Spleen (tissue), 11 donors: ENCODE measurements around the gene EDNRA. TPM values are rescaled to one million over a fixed set of nuclear protein-coding genes. Genes with fewer than 3 reads are reported as not detected.

Experiments
- DNase-seq: peaks from one replicate; pipeline ENCODE4 v3.0.0-alpha.2; 2020
- H3K27ac ChIP-seq, 8 donors: fragments of 200-600 bp; sonication (generic) in 7 of 8; 1 replicate in 4 of 8; 2 replicates in 4 of 8; pipeline versions ENCODE4 v1.5.0 to v1.8.0; 2016 to 2021; ENCODE audit warnings: inconsistent platforms in 4 of 8, mild to moderate bottlenecking in 4 of 8, moderate library complexity in 1 of 8
- H3K27me3 ChIP-seq, 7 donors: fragments of 200-600 bp; sonication (generic) in 6 of 7; replicated peaks in 1 of 7; 1 replicate in 4 of 7; 2 replicates in 3 of 7; pipeline versions ENCODE4 v1.5.0 to v1.8.0; 2016 to 2021; ENCODE audit warnings: inconsistent platforms in 3 of 7, mild to moderate bottlenecking in 1 of 7
- H3K36me3 ChIP-seq, 6 donors: fragments of 200-600 bp; sonication (generic) in 5 of 6; 1 replicate in 4 of 6; 2 replicates in 2 of 6; pipeline versions ENCODE4 v1.5.0 to v1.8.0; 2016 to 2021; ENCODE audit warnings: inconsistent platforms in 2 of 6
- H3K4me1 ChIP-seq, 6 donors: fragments of 200-600 bp; sonication (generic) in 5 of 6; 1 replicate in 3 of 6; 2 replicates in 3 of 6; pipeline versions ENCODE4 v1.5.0 to v1.8.0; 2016 to 2021; ENCODE audit warnings: inconsistent platforms in 3 of 6
- H3K4me3 ChIP-seq, 8 donors: fragments of 200-600 bp; sonication (generic) in 7 of 8; 1 replicate in 4 of 8; 2 replicates in 4 of 8; pipeline versions ENCODE4 v1.5.0 to v1.8.0; 2016 to 2021; ENCODE audit warnings: inconsistent platforms in 4 of 8, mild to moderate bottlenecking in 4 of 8, moderate library complexity in 2 of 8
- H3K9me3 ChIP-seq, 8 donors: fragments of 200-600 bp; sonication (generic) in 7 of 8; 1 replicate in 4 of 8; 2 replicates in 4 of 8; pipeline versions ENCODE4 v1.5.0 to v1.8.0; 2016 to 2021; ENCODE audit warnings: inconsistent platforms in 4 of 8
- POLR2A ChIP-seq, 3 donors: fragments of 450-650 bp; IDR thresholded peaks; one replicate each; pipeline ENCODE4 v1.5.1; 2017; ENCODE audit warnings: antibody characterized with exemption in 3 of 3, mild to moderate bottlenecking in 1 of 3
- POLR2AphosphoS5 ChIP-seq, 3 donors: sonication (generic); formaldehyde crosslinking; IDR thresholded peaks; one replicate each; pipeline ENCODE4 v1.5.1; 2017; ENCODE audit warnings: antibody characterized with exemption in 3 of 3
- WGBS, 5 donors: extraction: QIAGEN DNeasy Blood & Tissue Kit in 3 of 5; methylation state at CpG; one replicate each; pipeline versions ENCODE4 v1.1.5 to v1.1.7; 2013 to 2018; 5-methylcytosine and 5-hydroxymethylcytosine counted together
- intact Hi-C: fragments of 100-400 bp; cut with DNase I; formaldehyde crosslinking; loops from one replicate; pipeline ENCODE4 v1.15.0; 2023; ENCODE audit warnings: low total_unique reads
- polyA plus RNA-seq, 3 donors: library from polyadenylated mRNA; stranded (reverse); fragments of 200-250 nt; gene quantifications; one replicate each; pipeline ENCODE4 v1.2.1, GENCODE V29; 2013
- total RNA-seq, 7 donors: library from RNA; depleted of rRNA in 3 of 7; stranded (reverse); fragments of >200 nt in 3 of 7; fragmentation: NEBNext Ultra II Directional in 4 of 7; extraction: Animal tissue kit (Norgen Biotek cat#: 25700) in 4 of 7; gene quantifications; one replicate each; pipeline versions ENCODE4 v1.1.0 to v1.2.1, GENCODE V29; 2016 to 2021
- TF ChIP-seq, protein P1 (sequence below), 11 experiments: fragments of 200-600 bp in 7 of 11; fragments of 450-650 bp in 4 of 11; sonication (generic) in 4 of 11; IDR thresholded peaks in 8 of 11; conservative IDR thresholded peaks in 3 of 11; 1 replicate in 7 of 11; 2 replicates in 4 of 11; pipeline versions ENCODE4 v1.4.0 to v1.8.0; 2016 to 2021; ENCODE audit warnings: antibody characterized with exemption in 11 of 11, inconsistent platforms in 4 of 11, mild to moderate bottlenecking in 1 of 11
- donor health status: healthy with polysubstance abuse.
- donor health status: DM: no; HTN: no; CAD: no; lungs with moderate emphysema.
- donor health status: DM: no; HTN: no; CAD: no.
- donor health status: Bipolar disorder and iron deficiency.
- donor health status: healthy.
- donor health status: DM: no; HTN: no; CAD: no.
- donor health status: DM: yes; HTN: yes; CAD: no.

Gene EDNRA
- total and polyA plus RNA-seq, 10 donors: 1.0 to 21.4 (median 8.7) TPM

DNA sequence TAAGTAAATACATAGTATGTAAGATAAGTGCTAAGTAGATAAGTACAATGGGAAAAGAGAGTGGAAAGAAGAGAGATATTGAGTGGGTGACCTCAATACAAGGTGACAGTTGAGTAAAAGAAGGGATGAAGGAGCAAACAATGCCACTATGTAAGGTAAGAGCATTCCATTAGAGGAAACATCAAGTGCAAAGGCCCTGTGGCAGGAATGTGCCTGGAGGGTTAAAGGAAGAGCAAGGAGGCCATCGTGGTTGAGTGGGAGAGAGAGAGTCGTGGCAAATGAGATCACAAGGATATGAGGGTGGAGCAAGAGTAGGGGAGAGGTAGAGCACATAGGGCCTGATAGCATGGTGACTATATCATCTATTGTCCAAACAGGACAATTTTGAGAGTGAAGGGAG lies 13.4 kb downstream of the EDNRA start:
- Histone ChIP-seq H3K27ac (no peak overlapping the region), H3K4me1 (peaks cover 0 to 5% (median 0%) of the 10 kb centered on the region in 6 donors), H3K27me3 (no peaks in the 10 kb centered on the region), H3K36me3 (no peaks in the 10 kb centered on the region), H3K9me3 (no peaks in the 10 kb centered on the region), H3K4me3 (no peak overlapping the region)
- TF ChIP-seq POLR2AphosphoS5 (IDR thresholded peaks at IDR 0.05) (no peak), POLR2A (IDR thresholded peaks at IDR 0.05) (no peak)
- TF ChIP-seq, protein P1, sequence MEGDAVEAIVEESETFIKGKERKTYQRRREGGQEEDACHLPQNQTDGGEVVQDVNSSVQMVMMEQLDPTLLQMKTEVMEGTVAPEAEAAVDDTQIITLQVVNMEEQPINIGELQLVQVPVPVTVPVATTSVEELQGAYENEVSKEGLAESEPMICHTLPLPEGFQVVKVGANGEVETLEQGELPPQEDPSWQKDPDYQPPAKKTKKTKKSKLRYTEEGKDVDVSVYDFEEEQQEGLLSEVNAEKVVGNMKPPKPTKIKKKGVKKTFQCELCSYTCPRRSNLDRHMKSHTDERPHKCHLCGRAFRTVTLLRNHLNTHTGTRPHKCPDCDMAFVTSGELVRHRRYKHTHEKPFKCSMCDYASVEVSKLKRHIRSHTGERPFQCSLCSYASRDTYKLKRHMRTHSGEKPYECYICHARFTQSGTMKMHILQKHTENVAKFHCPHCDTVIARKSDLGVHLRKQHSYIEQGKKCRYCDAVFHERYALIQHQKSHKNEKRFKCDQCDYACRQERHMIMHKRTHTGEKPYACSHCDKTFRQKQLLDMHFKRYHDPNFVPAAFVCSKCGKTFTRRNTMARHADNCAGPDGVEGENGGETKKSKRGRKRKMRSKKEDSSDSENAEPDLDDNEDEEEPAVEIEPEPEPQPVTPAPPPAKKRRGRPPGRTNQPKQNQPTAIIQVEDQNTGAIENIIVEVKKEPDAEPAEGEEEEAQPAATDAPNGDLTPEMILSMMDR (IDR thresholded peaks at IDR 0.05 in 8 of 11, conservative IDR thresholded peaks at IDR 0.05 in 3 of 11): no peak
- WGBS, 5 donors: 50 to 63% (median 54%) methylated on average over 2 of the region's 2 CpGs
- DNase-seq: no peak
- intact Hi-C loops: no loop called here

- intact Hi-C loops: no loop called here
- TF ChIP-seq, protein P1 (IDR thresholded peaks at IDR 0.05 in 8 of 11, conservative IDR thresholded peaks at IDR 0.05 in 3 of 11): no peak
- no peak for TF ChIP-seq POLR2AphosphoS5 (IDR thresholded peaks at IDR 0.05)
- TF ChIP-seq POLR2A (IDR thresholded peaks at IDR 0.05): no peak
Observed at GRCh38 chr4:147496500-147496899, 15.6 kb downstream of the EDNRA start.

GRCh38 chr4:147498031-147498660 lies 17.2 kb downstream of the EDNRA start:
- TF ChIP-seq, protein P1 (IDR thresholded peaks at IDR 0.05 in 8 of 11, conservative IDR thresholded peaks at IDR 0.05 in 3 of 11): no peak
- no peak for TF ChIP-seq POLR2AphosphoS5 (IDR thresholded peaks at IDR 0.05)
- Histone ChIP-seq H3K27ac (no peak overlapping the region), H3K4me1 (no peaks in the 10 kb centered on the region), H3K36me3 (no peaks in the 10 kb centered on the region), H3K4me3 (no peak overlapping the region), H3K9me3 (no peaks in the 10 kb centered on the region), H3K27me3 (no peaks in the 10 kb centered on the region)
- DNase-seq: no peak
- intact Hi-C loops: no loop called here
- WGBS, 5 donors: 73 to 87% (median 77%) methylated on average over 4 of the region's 4 CpGs

More at GRCh38 chr4:147496500-147496899, 15.6 kb downstream of the EDNRA start:
- no peak for DNase-seq
- peaks cover 0 to 5% (median 0%) of the 10 kb centered on the region in 6 donors for H3K4me1 ChIP-seq
- WGBS, 5 donors: 88 to 97% (median 92%) methylated on average over 1 of the region's 1 CpG
- no peak overlapping the region for H3K27ac ChIP-seq
- H3K4me3 ChIP-seq: no peak overlapping the region
- H3K27me3 ChIP-seq: no peaks in the 10 kb centered on the region
- no peaks in the 10 kb centered on the region for H3K9me3 ChIP-seq
- no peaks in the 10 kb centered on the region for H3K36me3 ChIP-seq

GRCh38 chr4:147508346-147508745 lies 27.4 kb downstream of the EDNRA start:
- WGBS, 5 donors: 83 to 91% (median 88%) methylated on average over 2 of the region's 2 CpGs
- TF ChIP-seq, protein P1 (IDR thresholded peaks at IDR 0.05 in 8 of 11, conservative IDR thresholded peaks at IDR 0.05 in 3 of 11): no peak
- TF ChIP-seq POLR2AphosphoS5 (IDR thresholded peaks at IDR 0.05): no peak
- TF ChIP-seq POLR2A (IDR thresholded peaks at IDR 0.05): no peak
- no peaks in the 10 kb centered on the region for H3K27me3 ChIP-seq
- H3K27ac ChIP-seq: no peak overlapping the region
- no peaks in the 10 kb centered on the region for H3K36me3 ChIP-seq
- no peaks in the 10 kb centered on the region for H3K9me3 ChIP-seq
- H3K4me1 ChIP-seq: no peaks in the 10 kb centered on the region
- intact Hi-C loops: no loop called here
- DNase-seq: no peak
- no peak overlapping the region for H3K4me3 ChIP-seq
